Neutrophil (primary cell): ENCODE results near the gene HSD11B1L.

Experiments
- H3K27ac ChIP-seq: fragments of 200-600 bp; sonication (generic); 2 replicates; pipeline ENCODE4 v1.5.1; 2016; ENCODE audit warnings: mild to moderate bottlenecking, moderate library complexity
- H3K27me3 ChIP-seq: fragments of 200-600 bp; sonication (generic); 2 replicates; pipeline ENCODE4 v1.6.0; 2016; ENCODE audit warnings: mild to moderate bottlenecking
- H3K36me3 ChIP-seq: fragments of 200-600 bp; sonication (generic); 2 replicates; pipeline ENCODE4 v1.5.1; 2017
- H3K4me1 ChIP-seq, 2 experiments: fragments of 200-600 bp in 1 of 2; sonication (generic) in 1 of 2; 1 replicate in 1 of 2; 2 replicates in 1 of 2; pipeline versions ENCODE4 v1.5.1 to v1.6.1; 2013 to 2016; ENCODE audit warnings: low read depth in 1 of 2, low read length in 1 of 2, mild to moderate bottlenecking in 1 of 2, moderate library complexity in 1 of 2; ENCODE audit not compliant: control insufficient read depth in 1 of 2, insufficient read depth in 1 of 2
- H3K4me3 ChIP-seq, 2 experiments: fragments of 200-600 bp in 1 of 2; sonication (generic) in 1 of 2; 1 replicate in 1 of 2; 2 replicates in 1 of 2; pipeline ENCODE4 v1.5.1; 2013 to 2016; ENCODE audit warnings: low read depth in 1 of 2, low read length in 1 of 2, mild to moderate bottlenecking in 1 of 2, moderate library complexity in 1 of 2
- H3K9me3 ChIP-seq: fragments of 200-600 bp; sonication (generic); 2 replicates; pipeline ENCODE4 v1.5.1; 2016
- CTCF ChIP-seq: fragments of 200-600 bp; sonication (generic); IDR thresholded peaks from 2 replicates; pipeline ENCODE4 v1.5.1; 2016; ENCODE audit warnings: antibody characterized with exemption

Gene HSD11B1L

GRCh38 chr19:5661483-5661882, 19.3 kb upstream of the HSD11B1L start:
- H3K36me3 ChIP-seq = peaks cover 95% of the 10 kb centered on the region

GRCh38 chr19:5663904-5664303, 16.9 kb upstream of the HSD11B1L start:
- H3K4me3 ChIP-seq = no peak overlapping the region
- peaks cover 93% of the 10 kb centered on the region for H3K36me3 ChIP-seq
- H3K27ac ChIP-seq = no peak overlapping the region
- no peaks in the 10 kb centered on the region for H3K4me1 ChIP-seq
- H3K27me3 ChIP-seq = no peaks in the 10 kb centered on the region
- no peak for TF ChIP-seq CTCF
- no peaks in the 10 kb centered on the region for H3K9me3 ChIP-seq

More at GRCh38 chr19:5661483-5661882, 19.3 kb upstream of the HSD11B1L start:
- no peaks in the 10 kb centered on the region for H3K4me1 ChIP-seq
- no peaks in the 10 kb centered on the region for H3K27me3 ChIP-seq
- H3K4me3 ChIP-seq = no peak overlapping the region
- TF ChIP-seq CTCF = no peak
- H3K27ac ChIP-seq = no peak overlapping the region
- H3K9me3 ChIP-seq = no peaks in the 10 kb centered on the region

- TF ChIP-seq CTCF = no peak
- Histone ChIP-seq H3K36me3 (peaks cover 93% of the 10 kb centered on the region), H3K4me1 (peaks cover 4% of the 10 kb centered on the region in 2 experiments), H3K27ac (no peak overlapping the region), H3K9me3 (no peaks in the 10 kb centered on the region), H3K27me3 (no peaks in the 10 kb centered on the region), H3K4me3 (no peak overlapping the region)
Observed at GRCh38 chr19:5664515-5664914, 16.3 kb upstream of the HSD11B1L start.

- Histone ChIP-seq H3K36me3 (peaks cover 93% of the 10 kb centered on the region), H3K27me3 (no peaks in the 10 kb centered on the region), H3K4me3 (no peak overlapping the region), H3K4me1 (peaks cover 5 to 8% of the 10 kb centered on the region in 2 experiments), H3K9me3 (no peaks in the 10 kb centered on the region), H3K27ac (no peak overlapping the region)
- TF ChIP-seq CTCF = no peak
Observed at GRCh38 chr19:5665781-5666513, 14.9 kb upstream of the HSD11B1L start.

GRCh38 chr19:5666921-5667610, 13.8 kb upstream of the HSD11B1L start:
- Histone ChIP-seq H3K9me3 (no peaks in the 10 kb centered on the region), H3K4me3 (no peak overlapping the region), H3K27me3 (no peaks in the 10 kb centered on the region), H3K4me1 (peaks cover 5 to 8% of the 10 kb centered on the region in 2 experiments), H3K36me3 (peaks cover 92% of the 10 kb centered on the region), H3K27ac (no peak overlapping the region)
- no peak for TF ChIP-seq CTCF
